Suprapubic skin (tissue), 4 donors: ENCODE measurements around the gene DCST2. TPM values are rescaled to one million over a fixed set of nuclear protein-coding genes. Genes with fewer than 3 reads are reported as not detected.
A peak's percentile ranks its signal among the peaks of the same experiment; 100 is the strongest.

Experiments used
- DNase-seq, 2 donors: peaks; one replicate each; pipeline ENCODE4 v3.0.0-alpha.2; 2019; ENCODE audit warnings: low spot score in 2 of 2
- H3K27ac ChIP-seq: fragments of 200-600 bp; sonication (generic); one replicate; pipeline ENCODE4 v1.5.1; 2019
- H3K27me3 ChIP-seq: fragments of 200-600 bp; sonication (generic); one replicate; pipeline ENCODE4 v1.5.1; 2019
- H3K36me3 ChIP-seq: fragments of 200-600 bp; sonication (generic); one replicate; pipeline ENCODE4 v1.5.1; 2019
- H3K4me1 ChIP-seq: fragments of 200-600 bp; sonication (generic); one replicate; pipeline ENCODE4 v1.5.1; 2019
- H3K4me3 ChIP-seq: fragments of 200-600 bp; sonication (generic); one replicate; pipeline ENCODE4 v1.5.1; 2019; ENCODE audit warnings: mild to moderate bottlenecking
- H3K9me3 ChIP-seq: fragments of 200-600 bp; sonication (generic); one replicate; pipeline ENCODE4 v1.5.1; 2019
- CTCF ChIP-seq, 2 donors: fragments of 200-600 bp in 1 of 2; fragments of 450-650 bp in 1 of 2; sonication (generic) in 1 of 2; IDR thresholded peaks; one replicate each; pipeline ENCODE4 v1.5.1; 2016 to 2019; ENCODE audit warnings: antibody characterized with exemption in 2 of 2, mild to moderate bottlenecking in 1 of 2, moderate library complexity in 1 of 2
- EP300 ChIP-seq: sonication (generic); formaldehyde crosslinking; IDR thresholded peaks from one replicate; pipeline ENCODE4 v1.6.1; 2017; ENCODE audit warnings: antibody characterized with exemption
- POLR2A ChIP-seq, 2 donors: fragments of 450-650 bp; IDR thresholded peaks; one replicate each; pipeline ENCODE4 v1.6.1; 2017; ENCODE audit warnings: antibody characterized with exemption in 2 of 2, mild to moderate bottlenecking in 2 of 2, moderate library complexity in 2 of 2
- POLR2AphosphoS5 ChIP-seq, 3 donors: sonication (generic); formaldehyde crosslinking; IDR thresholded peaks; one replicate each; pipeline ENCODE4 v1.6.1; 2017; ENCODE audit warnings: antibody characterized with exemption in 3 of 3
- whole genome bisulfite sequencing: methylation state at CpG from one replicate; pipeline ENCODE4 v1.1.5; 2018; 5-methylcytosine and 5-hydroxymethylcytosine counted together
- total RNA-seq, 4 donors: library from RNA; depleted of rRNA; stranded (reverse); fragments of >200 nt; gene quantifications; one replicate each; pipeline ENCODE4 v1.1.0, GENCODE V29; 2016

The DCST2 gene
- total RNA-seq, 4 donors from 2014 or later: 13.4 to 36.0 (median 14.5) TPM

GRCh38 chr1:155061381-155062150, 28.0 kb upstream of the DCST2 start:
- TF ChIP-seq POLR2AphosphoS5 (IDR thresholded peaks at IDR 0.05) (peak in 1 of 3 donors; percentile 51), CTCF (IDR thresholded peaks at IDR 0.05) (peak; percentile 90 to 99), EP300 (no peak)
- peaks cover 48% of the 10 kb centered on the region for H3K36me3 ChIP-seq
- H3K27ac ChIP-seq: peak overlapping the region; percentile 80
- no peaks in the 10 kb centered on the region for H3K9me3 ChIP-seq
- 51% methylated on average over 6 of the region's 21 CpGs for WGBS
- peaks cover 39% of the 10 kb centered on the region for H3K4me1 ChIP-seq
- DNase-seq: peak; percentile 91
- no peak overlapping the region for H3K4me3 ChIP-seq
- no peaks in the 10 kb centered on the region for H3K27me3 ChIP-seq

GRCh38 chr1:155060736-155061135, 27.2 kb upstream of the DCST2 start:
- Histone ChIP-seq H3K36me3 (peaks cover 55% of the 10 kb centered on the region), H3K27me3 (no peaks in the 10 kb centered on the region), H3K4me3 (no peak overlapping the region), H3K9me3 (no peaks in the 10 kb centered on the region), H3K27ac (no peak overlapping the region), H3K4me1 (peaks cover 39% of the 10 kb centered on the region)
- WGBS: no CpG with 5 or more reads among the region's 8 CpGs
- DNase-seq: peak in 1 of 2 donors; percentile 66
- TF ChIP-seq CTCF (IDR thresholded peaks at IDR 0.05) (no peak), POLR2A (IDR thresholded peaks at IDR 0.05) (no peak), EP300 (no peak), POLR2AphosphoS5 (IDR thresholded peaks at IDR 0.05) (no peak)

GRCh38 chr1:155057788-155058211, 24.2 kb upstream of the DCST2 start:
- peaks cover 30% of the 10 kb centered on the region for H3K4me1 ChIP-seq
- DNase-seq: no peak
- no peaks in the 10 kb centered on the region for H3K9me3 ChIP-seq
- no peak overlapping the region for H3K27ac ChIP-seq
- 65% methylated on average over 4 of the region's 13 CpGs for WGBS
- TF ChIP-seq EP300 (no peak), CTCF (IDR thresholded peaks at IDR 0.05) (peak in 1 of 2 donors; percentile 32)
- H3K36me3 ChIP-seq: peaks cover 78% of the 10 kb centered on the region
- H3K4me3 ChIP-seq: no peak overlapping the region
- H3K27me3 ChIP-seq: no peaks in the 10 kb centered on the region

GRCh38 chr1:155057104-155057503, 23.5 kb upstream of the DCST2 start:
- H3K27me3 ChIP-seq: no peaks in the 10 kb centered on the region
- 97% methylated on average over 7 of the region's 8 CpGs for WGBS

More at GRCh38 chr1:155057104-155057503, 23.5 kb upstream of the DCST2 start:
- Histone ChIP-seq H3K36me3 (peaks cover 78% of the 10 kb centered on the region), H3K4me3 (no peak overlapping the region), H3K27ac (no peak overlapping the region), H3K9me3 (no peaks in the 10 kb centered on the region), H3K4me1 (peaks cover 30% of the 10 kb centered on the region)
- TF ChIP-seq EP300 (no peak), CTCF (IDR thresholded peaks at IDR 0.05) (no peak), POLR2AphosphoS5 (IDR thresholded peaks at IDR 0.05) (no peak), POLR2A (IDR thresholded peaks at IDR 0.05) (no peak)
- DNase-seq: no peak
